ENCODE data around the gene PROM1.
A peak's percentile ranks its signal among the peaks of the same experiment; 100 is the strongest.

Gene PROM1

DNA sequence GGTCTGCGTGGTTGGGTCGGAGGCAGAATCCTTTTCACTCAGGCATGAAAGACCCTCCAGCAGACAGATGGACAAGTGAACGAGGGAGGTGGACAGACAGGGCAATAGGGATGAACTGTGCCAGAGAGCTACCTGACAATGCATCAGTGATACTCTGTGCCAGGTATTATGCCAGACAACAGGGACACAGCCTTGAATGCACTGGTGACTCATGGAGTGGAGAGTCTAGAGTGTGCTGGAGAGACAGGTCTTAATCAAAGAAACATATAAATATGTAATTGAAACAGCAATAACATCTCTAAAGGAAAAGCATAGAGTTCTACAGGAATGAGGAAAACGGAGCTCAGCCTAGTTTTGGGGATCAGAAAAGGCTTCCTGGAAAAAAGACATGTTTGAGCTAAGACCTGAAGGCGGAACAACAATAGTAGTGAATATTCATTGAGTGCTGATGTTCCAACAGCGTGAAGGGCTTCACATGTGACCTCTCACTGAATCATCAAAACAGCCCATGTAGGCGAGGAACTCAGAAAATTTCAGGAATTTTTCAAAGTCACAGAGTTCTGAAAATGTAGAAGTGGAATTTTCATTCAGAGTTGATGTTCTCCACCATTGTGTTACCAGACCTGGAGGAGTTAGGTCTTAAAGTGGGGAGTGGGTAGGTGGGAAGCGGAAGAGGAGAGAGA lies 100.8 kb downstream of the PROM1 start:
- TF ChIP-seq, protein P1, sequence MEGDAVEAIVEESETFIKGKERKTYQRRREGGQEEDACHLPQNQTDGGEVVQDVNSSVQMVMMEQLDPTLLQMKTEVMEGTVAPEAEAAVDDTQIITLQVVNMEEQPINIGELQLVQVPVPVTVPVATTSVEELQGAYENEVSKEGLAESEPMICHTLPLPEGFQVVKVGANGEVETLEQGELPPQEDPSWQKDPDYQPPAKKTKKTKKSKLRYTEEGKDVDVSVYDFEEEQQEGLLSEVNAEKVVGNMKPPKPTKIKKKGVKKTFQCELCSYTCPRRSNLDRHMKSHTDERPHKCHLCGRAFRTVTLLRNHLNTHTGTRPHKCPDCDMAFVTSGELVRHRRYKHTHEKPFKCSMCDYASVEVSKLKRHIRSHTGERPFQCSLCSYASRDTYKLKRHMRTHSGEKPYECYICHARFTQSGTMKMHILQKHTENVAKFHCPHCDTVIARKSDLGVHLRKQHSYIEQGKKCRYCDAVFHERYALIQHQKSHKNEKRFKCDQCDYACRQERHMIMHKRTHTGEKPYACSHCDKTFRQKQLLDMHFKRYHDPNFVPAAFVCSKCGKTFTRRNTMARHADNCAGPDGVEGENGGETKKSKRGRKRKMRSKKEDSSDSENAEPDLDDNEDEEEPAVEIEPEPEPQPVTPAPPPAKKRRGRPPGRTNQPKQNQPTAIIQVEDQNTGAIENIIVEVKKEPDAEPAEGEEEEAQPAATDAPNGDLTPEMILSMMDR (conservative IDR thresholded peaks at IDR 0.05; ENCODE audit: low read depth, low read length), result no peak
- no peak overlapping the region for H3K4me3 ChIP-seq (ENCODE audit: low read depth, low read length)
- DNase-seq (ENCODE audit: low read depth), result peak; percentile 78

DNA sequence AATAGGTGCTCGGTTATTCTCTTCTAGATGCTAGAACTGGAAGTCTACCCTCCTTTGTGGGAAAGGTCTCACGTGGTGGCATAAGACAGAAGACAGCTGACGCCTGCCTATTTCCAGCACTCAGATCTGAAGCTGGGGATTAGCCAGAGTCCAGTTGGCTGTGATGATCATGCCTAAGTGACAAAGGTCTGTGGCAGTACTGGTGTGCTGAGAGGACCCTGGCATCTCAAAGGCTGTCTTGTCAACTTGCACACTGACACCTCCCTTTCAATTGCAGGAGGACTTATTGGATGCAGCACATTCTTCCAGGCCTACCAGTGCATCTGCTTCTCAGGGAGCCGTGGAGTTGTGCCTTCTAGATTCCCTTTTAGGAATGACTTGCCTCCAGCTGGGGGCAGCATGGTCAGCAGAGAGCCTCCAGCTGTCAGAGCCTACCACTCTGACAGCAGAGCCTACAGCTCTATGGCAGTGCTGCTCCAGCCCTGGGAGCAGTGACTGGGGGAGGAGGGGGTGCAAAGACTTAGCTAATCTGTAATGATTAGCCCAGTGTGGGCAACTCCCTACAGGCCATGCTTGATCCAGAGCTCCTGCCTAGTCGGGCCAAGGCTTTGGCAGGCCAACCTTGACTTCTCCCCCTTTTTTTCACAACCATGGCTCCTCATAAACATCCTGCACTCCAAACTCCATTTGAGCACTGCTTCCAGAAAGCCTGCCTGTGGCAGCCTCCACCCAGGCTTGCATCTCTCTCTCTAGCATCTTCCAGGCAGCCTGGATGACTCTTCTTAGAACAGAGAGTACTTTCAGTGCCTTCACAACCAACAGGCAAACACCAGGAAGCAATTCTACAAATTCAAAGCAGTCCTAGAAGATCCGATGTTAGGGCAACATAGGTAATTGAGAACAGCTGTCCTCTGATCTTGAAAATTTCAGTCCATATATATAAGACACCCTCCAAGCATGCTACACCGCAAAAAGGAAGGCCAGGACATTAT lies 107.1 kb downstream of the PROM1 start:
- peak; percentile 28 for DNase-seq (ENCODE audit: low read depth)
- H3K4me3 ChIP-seq (ENCODE audit: low read depth, low read length), result no peak overlapping the region
- TF ChIP-seq, protein P1 (conservative IDR thresholded peaks at IDR 0.05; ENCODE audit: low read depth, low read length), result peak; percentile 19

DNA sequence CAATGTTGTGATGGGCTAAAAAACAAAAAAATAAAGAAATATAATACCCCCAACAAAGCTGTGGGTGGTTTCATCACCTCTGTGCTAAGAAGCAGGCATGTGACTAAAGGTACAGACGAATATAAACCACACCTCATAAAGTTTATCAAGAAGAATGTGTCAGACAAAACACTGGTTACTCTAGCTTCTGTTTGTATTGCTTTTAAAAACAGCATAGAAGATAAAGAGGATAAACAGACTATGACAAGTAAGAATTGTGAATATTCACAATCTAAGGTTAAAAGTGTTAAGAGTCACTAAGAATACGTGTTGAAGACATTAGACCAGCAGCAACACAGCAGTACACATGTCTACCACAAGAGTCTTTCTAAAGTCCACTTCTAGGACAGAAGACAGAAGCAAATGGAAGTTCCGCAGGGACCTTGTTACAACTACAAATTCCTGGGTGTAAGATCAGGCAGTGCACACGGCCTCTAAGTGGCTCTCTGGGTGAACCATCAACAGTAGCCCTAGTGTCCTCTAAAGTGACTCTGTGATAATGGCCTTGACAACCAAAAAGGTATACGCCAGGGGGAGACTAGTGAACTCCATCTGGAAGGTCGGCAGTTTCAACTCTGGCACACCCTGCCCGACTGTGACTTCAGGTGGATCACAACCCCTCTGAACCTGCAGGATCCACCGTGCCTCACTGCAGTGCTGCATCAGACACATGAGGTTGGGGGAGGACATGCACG lies 112.6 kb downstream of the PROM1 start:
- TF ChIP-seq, protein P1 (conservative IDR thresholded peaks at IDR 0.05; ENCODE audit: low read depth, low read length), result no peak
- no peak for DNase-seq (ENCODE audit: low read depth)
- no peak overlapping the region for H3K4me3 ChIP-seq (ENCODE audit: low read depth, low read length)

DNA sequence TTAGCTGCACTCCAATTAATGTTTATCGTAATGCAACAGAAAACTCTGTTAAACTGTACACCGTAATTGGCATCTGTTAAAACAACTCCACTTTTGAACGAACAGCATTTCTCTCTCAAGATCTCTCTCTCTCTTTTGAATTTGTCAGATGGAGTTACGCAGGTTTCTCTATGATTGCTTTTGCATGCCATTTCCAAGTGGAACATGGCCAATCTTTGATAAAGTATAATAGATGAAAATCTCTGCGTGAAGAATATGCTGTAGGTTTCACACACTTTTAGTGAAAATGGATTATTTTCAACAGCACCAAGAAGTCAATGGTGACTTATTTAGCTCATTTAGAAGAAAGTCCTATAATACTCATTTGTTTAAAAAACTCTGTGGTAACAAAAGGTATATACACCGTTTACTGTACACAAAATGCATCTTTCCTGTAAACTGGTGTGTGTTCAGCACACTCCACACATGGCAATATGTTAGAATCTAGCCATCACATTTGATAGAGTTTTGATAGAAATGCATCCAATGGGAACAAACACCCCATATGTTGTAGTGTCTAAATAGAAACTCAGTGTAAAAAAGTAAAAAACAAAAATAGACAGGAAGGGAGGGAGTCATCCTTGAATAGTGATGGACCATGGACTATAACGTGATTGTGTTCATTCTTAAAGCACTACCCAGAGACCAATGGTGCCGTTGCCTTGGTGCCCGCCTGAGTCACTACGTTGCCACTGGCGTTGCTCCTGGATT lies 115.1 kb downstream of the PROM1 start:
- no peak for DNase-seq (ENCODE audit: low read depth)
- H3K4me3 ChIP-seq (ENCODE audit: low read depth, low read length), result no peak overlapping the region
- TF ChIP-seq, protein P1 (conservative IDR thresholded peaks at IDR 0.05; ENCODE audit: low read depth, low read length), result no peak

DNA sequence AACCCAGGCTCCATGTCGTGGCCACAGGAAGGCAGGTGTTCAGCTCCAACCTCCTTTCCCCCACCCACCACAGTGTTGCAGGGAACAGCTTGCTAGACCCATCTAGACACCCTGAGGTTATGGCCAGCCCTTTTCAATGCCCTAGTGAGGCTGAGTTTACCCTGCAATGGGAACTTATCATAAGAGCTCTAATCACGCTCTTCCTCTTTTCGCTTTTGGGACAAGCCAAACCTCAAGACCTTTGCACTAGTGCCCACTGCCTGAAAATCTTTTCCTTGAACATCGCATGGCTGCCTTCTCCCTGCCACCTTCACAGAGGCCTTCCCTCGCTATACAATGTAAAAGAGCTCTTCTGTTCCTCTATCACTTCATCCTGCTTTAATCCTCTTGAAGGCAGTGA lies 118.5 kb downstream of the PROM1 start:
- no peak for DNase-seq (ENCODE audit: low read depth)
- no peak overlapping the region for H3K4me3 ChIP-seq (ENCODE audit: low read depth, low read length)
- TF ChIP-seq, protein P1 (conservative IDR thresholded peaks at IDR 0.05; ENCODE audit: low read depth, low read length), result no peak

DNA sequence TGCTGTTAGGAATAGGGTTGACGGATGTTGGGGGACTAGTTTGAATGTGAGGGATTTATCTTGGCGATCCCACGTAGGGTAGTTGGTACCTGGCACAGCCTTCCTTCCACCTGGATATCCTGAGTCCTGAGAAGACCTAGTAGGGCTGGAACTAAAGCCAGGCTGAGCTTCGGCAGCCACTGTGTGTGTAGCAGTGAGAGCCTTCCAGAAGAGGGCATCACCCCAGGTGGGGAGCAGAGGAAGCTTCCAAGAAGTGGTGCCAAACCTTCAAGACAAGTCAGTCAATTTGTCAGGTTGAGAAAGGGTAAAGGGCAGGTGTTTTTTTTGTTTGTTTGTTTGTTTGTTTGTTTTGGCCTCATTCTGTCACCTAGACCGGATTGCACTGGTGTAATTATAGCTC lies 119.7 kb downstream of the PROM1 start:
- no peak overlapping the region for H3K4me3 ChIP-seq (ENCODE audit: low read depth, low read length)
- TF ChIP-seq, protein P1 (conservative IDR thresholded peaks at IDR 0.05; ENCODE audit: low read depth, low read length), result peak; percentile 30
- no peak for DNase-seq (ENCODE audit: low read depth)

Data from choroid plexus epithelial cell (primary cell).